ENCODE measurements around the gene HOMER3.
"Not testable (repeated sequence)": the region's sequence is repeated elsewhere in the genome, so short reads cannot be mapped to it uniquely, and the experiment has no call there.

The HOMER3 gene

GRCh38 chr19:18903156-18904037 lies 37.6 kb downstream of the HOMER3 start:
- DNase-seq (ENCODE audit: low read depth in 2 of 3, low spot score in 2 of 3), result no peak

DNA sequence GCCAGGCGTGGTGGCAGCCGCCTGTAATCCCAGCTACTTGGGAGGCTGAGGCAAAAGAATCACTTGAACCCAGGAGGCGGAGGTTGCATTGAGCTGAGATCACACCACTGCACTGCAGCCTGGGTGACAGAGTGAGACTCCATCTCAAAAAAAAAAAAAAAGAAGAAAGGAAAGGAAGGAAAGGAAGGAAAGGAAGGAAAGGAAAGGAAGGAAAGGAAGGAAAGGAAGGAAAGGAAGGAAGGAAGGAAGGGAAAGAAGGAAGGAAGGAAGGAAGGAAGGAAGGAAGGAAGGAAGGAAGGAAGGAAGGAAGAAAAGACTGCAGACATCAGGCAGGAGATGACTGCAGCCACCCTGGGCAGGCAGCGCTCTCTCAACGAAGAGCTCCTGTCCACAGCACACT lies 38.5 kb downstream of the HOMER3 start:
- DNase-seq (ENCODE audit: low read depth in 2 of 3, low spot score in 2 of 3), result not testable (repeated sequence)

DNA sequence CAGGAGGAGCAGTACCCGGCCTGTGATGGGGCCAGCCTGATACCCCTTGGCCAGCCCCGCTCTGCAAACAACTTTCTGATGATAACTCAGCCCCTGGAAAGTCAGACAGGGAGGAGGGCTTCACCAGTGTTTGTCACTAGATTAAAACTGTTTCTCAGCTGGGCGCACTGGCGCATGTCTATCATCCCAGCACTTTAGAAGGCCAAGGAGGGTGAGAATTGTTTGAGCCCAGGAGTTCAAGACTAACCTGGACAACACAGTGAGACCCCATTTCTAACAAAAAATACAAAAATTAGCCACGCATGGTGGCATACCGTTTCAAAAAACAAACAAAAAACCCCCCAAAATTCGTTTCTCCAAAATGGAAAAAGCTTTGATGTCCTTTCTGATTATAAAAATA lies 39.5 kb downstream of the HOMER3 start:
- DNase-seq (ENCODE audit: low read depth in 2 of 3, low spot score in 2 of 3), result no peak

DNA sequence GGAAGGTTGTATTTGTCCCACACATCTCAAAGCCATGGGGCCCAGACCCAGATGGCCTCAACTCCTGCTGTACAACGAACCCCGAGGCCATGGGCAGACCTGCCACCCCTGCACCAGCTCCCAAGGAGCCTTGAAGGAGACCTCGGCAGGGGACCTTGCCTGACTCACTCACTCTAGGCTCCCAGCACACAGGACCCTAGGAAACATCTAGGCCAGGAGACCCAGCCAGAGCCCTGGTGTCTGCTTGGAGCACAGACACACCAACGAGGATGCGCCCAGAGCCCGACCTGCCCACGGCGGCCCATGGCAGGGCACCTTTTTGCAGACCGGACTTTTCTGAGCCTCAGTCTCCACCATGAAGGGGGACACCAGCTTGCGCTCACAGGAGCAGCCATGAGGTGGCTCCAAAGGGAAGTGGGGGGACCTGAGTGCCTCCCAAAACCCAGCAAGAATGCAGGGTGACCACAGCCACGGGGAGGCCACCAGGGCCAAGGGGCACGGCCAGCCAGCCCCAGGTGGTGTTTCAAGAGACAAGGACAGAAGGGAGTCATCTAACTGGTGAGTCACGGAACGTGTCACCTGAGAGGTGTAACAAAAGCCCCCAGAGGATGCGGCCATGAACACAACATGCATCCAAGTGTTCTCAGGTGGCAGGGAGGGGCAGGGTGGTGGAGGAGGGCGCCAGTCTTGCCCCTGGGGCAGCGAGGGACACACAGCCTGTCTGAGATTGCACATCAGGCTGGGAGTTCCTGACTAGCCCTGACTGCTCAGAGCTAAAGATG lies 40.1 kb downstream of the HOMER3 start:
- no peak for DNase-seq (ENCODE audit: low read depth in 2 of 3, low spot score in 2 of 3)

DNA sequence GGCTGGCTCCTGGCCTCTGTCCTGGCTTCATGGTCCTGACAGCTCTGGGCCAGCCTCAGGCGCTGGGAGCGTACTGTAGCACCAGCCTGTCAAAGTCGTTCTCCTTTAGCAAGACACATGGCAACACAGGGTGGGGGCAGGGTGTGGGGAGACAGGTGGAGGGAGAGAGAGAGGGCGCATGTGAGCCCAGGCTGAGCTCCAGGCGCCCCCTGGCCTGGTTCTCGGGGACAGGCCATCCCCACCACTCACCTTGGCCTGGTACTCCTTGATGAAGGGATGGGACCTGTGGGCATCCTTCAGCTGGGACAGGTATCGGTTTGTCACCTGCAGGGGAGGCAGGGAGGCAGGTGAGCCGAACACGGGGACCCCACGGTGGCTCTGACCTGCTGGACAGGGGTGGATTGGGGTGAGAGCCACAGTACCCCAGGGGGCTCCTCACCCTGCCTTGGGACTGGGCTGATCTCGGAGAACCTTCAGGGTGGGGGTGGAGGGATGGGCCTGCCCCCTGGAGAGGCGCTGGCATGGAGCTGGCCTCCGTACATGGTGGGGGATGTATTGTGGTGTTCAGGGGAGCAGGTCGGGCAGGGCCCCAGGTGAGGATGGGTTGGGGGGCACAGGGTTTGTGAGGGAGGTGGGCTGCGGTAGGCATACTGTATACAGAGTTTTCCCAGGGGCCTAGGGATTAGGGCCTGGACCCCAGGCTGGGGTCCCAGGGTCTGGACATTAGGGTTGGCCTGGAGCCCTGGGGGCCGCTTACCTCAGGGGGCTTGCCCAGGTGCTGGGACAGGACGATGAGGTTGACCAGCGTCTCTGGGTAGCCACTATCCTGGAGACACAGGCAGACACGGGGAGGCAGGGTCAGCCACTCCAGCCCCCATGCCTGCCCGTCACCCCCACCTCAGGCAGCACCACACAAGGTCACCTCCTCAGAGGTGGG lies 41.1 kb downstream of the HOMER3 start:
- DNase-seq (ENCODE audit: low read depth in 2 of 3, low spot score in 2 of 3), result no peak

DNA sequence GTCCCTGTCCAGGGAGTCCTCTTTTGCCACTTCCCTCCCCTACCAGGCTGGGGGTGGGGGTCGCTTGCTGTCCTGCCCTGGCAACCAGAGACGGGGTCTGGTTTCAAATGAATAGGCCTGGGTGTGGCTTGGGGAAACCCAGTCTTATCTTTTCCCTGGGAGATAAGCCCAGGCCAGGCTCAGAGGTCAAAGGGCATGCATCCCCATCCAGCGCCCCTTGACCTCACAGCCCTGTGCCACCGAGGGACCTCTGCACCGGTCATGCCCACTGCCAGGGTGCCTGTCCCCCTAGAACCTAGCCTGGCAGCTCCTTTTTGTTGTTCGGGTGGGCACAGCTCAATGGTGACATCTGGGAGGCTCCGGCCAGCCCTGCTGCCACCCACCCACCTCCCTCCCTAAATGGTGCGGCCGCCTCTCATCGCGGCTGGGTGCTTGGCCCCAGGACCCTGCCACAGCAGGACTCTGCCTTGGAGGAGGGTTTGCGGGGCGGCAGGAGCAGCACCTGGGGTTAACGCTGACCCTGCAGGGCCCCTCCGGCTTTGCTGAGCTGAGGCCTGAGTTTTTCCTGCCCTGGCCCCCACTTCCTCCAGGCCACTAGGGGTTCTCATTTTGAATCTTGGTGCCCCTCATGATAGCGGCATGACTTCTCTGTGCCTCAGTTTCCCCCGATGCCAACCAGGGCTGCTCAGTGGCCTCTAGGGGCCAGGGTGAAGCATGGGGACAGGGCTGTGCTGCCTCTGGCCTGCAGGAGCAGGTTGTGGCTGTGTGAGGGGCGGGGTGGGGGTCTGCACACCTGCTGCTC lies 42.2 kb downstream of the HOMER3 start:
- DNase-seq (ENCODE audit: low read depth in 2 of 3, low spot score in 2 of 3), result no peak

- DNase-seq (ENCODE audit: low read depth in 2 of 3, low spot score in 2 of 3), result no peak
Observed at GRCh38 chr19:18898081-18898606, 42.9 kb downstream of the HOMER3 start.

DNA sequence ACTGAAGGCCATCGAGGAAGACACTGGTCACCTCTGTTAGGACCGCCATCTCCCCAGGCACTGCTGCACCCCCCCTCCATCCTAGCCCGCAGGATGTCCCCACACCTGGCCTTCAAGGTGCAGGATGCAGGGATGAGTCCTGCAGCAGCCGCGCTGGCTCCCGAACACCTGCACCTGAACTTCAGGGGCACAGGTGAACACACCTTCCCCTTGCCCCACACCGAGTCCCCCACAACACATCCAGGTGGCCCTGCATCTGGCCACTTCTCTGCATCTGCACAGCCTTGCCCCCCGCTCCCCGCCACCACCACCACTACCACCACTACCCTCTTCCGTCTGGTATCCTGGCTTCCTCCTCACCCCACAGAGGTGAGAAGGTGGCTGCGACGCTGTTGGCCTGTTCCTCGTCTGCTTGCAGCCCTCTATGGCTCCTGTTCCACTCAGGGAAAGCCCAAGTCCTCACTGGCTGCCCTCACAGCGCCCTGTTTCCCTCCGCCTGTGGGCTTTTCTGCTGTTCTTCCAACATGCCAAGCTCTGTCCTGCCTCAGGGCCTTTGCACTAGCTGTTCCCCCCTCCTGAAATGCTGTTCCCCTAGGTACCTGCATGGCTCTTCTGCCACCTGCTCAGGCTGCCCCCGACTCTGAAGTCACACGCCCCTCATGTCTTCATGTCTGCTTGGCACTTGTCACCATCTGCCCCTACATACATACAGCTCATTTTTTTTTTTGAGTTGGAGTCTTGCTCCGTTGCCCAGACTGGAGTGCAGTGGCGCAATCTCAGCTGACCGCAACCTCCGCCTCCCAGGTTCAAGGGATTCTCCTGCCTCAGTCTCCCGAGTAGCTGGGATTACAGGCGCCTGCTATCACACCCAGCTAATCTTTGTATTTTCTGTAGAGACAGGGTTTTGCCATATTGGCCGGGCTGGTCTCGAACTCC lies 43.7 kb downstream of the HOMER3 start:
- DNase-seq (ENCODE audit: low read depth in 2 of 3, low spot score in 2 of 3), result no peak

DNA sequence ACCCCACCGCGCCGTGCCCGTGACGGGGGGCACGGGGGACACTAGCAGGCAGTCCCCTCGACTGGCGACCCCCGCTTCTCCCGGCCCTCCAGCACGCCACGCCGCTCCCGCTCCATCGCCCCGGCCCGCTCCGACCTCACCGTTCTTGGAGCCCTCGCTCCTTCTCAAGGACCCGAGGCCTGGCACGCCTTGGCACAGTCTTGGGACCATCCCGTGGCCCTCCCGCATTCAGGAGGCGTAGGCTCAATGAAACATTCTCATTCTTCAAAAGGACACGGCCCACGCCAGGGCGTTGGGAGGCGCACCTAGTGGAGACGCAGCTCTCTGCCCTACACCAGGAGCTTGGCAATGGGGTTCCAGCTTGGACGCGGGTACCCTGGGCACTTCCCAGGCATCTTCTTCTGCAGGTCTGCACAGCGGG lies 44.6 kb downstream of the HOMER3 start:
- DNase-seq (ENCODE audit: low read depth in 2 of 3, low spot score in 2 of 3), result no peak

DNA sequence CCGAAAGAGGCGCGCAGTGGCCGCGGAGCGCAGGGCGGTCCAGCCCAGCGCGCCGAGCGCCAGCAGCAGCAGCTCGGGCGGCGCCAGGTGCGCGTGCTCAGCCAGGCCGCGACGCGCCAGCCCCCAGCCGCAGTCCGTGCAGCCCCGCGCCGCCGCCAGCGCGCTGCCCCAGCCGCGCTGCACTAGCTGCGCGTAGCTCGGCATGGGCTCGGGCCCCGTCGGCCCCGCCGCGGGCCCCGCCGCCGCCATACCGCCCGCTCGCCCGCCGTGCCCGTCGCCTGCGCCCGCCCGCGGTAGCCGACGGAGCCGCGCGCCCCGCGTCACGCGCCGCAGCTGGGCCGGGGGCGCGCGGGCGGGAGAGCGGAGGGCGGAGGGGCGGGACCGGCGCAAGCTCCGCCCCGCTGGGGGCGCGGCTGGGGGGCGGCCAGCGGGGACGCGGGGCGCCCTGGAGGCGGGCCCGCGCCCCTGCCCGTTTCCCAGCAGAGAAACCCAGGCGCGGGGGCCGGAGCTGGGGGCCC lies 45.1 kb downstream of the HOMER3 start, which contains the start of gene CERS1:
Gene CERS1 (minus strand): TSS at position 335 of the 518 bp plus-strand sequence. CDS start 86 bp downstream, at position 249.
- no peak for DNase-seq (ENCODE audit: low read depth in 2 of 3, low spot score in 2 of 3)

DNA sequence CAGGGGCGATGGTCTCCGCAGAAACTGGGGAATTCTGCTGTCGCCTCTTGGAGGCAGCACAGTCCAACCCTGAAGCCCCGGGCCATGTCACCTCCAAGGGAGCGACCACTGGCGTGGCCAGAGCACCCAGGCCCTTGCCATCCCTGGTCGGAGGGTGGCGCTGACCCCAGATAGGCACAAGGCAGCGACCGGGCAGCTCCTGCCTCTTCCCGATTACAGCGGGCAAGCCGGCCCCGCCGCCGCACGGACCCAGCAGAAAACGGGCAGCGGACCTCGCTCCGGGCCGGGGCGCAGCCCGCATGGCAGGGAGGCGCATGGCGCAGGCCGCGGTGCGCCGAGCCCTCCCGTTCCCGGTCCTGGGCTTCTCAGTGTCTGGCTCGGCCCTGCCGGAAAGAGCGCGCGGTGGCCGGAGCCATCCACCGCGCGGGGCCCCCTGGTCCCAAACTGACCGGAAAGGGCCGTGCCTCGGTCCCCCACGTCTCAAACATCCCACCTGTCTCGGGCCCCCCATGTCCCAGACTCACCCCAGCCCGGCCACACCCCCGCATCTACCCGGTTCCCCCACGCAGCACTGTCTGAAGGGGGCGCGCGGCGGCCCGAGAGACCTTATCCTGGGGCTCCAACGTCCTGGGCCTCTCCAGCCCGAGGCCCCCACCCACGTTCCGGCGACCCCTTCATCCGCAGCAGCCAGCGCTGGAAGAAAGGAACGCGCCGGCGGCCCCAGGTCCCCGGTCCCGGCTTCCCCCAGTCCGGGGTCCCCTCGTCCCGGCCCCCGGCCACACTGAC lies 45.8 kb downstream of the HOMER3 start:
- no peak for DNase-seq (ENCODE audit: low read depth in 2 of 3, low spot score in 2 of 3)

GRCh38 chr19:18894254-18895037 lies 46.6 kb downstream of the HOMER3 start:
- DNase-seq (ENCODE audit: low read depth in 2 of 3, low spot score in 2 of 3), result no peak

- no peak for DNase-seq (ENCODE audit: low read depth in 2 of 3, low spot score in 2 of 3)
Observed at GRCh38 chr19:18893587-18894253, 47.3 kb downstream of the HOMER3 start.

DNA sequence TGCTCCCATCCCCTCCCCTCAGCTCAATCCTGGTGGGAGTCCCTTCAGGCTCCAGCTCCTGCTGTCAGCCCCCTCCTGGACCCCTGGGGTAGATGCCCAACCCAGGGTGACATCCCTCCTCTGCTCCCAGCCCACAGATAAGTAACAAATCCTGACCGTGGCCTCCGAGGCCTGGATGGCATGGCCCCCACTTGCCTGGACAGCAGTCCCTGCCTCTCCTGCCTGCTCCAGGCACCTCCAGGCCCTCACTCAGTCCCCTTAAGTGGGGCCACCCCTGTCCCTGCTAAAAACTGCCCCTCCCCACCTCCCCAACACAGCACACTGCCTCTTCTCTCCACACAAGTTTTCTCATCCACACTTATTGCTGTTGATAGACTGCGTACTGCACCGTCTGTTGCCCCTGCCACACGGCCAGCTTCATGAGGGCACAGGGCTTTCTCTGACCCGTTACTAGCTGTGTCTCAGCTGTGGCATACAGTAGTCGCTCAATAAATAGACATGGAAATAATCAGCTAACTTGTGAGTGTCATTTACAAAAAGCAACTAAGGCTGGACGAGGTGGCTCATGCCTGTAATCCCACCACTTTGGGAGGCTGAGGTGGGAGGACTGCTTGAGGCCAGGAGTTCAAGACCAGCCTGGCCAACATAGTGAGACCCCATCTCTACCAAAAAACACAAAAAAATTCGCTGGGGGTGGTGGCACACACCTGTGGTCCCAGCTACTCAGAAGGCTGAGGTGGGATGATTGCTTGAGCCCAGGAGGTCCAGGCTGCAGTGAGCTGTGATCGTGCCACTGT lies 50.9 kb downstream of the HOMER3 start:
- no peak for DNase-seq (ENCODE audit: low read depth in 2 of 3, low spot score in 2 of 3)

- no peak for DNase-seq (ENCODE audit: low read depth in 2 of 3, low spot score in 2 of 3)
Observed at GRCh38 chr19:18886972-18887371, 54.0 kb downstream of the HOMER3 start.

All from activated CD8-positive, alpha-beta memory T cell treated with anti-CD3 and anti-CD28 coated beads for 48 hours (primary cell).